Mesenchymal stem cell (in vitro differentiated cells and primary cell): Measurements from ENCODE around the gene MKLN1.

Source experiments
- DNase-seq: peaks from one replicate; pipeline ENCODE4 v3.0.0-alpha.2; 2013
- H2AFZ ChIP-seq: one replicate; pipeline ENCODE4 v1.6.1; 2013; ENCODE audit warnings: low read depth, mild to moderate bottlenecking, control low read depth, inconsistent platforms, low read length, moderate library complexity
- H2AK5ac ChIP-seq: 2 replicates; pipeline ENCODE4 v1.6.1; 2013; ENCODE audit warnings: low read length, moderate library complexity, mild to moderate bottlenecking, inconsistent platforms; ENCODE audit not compliant: severe bottlenecking
- H2BK120ac ChIP-seq: one replicate; pipeline ENCODE4 v1.6.1; 2013; ENCODE audit warnings: low read depth, mild to moderate bottlenecking, inconsistent platforms, low read length, moderate library complexity
- H2BK12ac ChIP-seq, 2 experiments: one replicate each; pipeline ENCODE4 v1.6.1; 2013; ENCODE audit warnings: inconsistent platforms in 2 of 2, low read length in 2 of 2, mild to moderate bottlenecking in 2 of 2, moderate library complexity in 2 of 2, control low read depth in 1 of 2
- H2BK15ac ChIP-seq: one replicate; pipeline ENCODE4 v1.6.1; 2013; ENCODE audit warnings: mild to moderate bottlenecking, low read depth, inconsistent platforms; ENCODE audit not compliant: poor library complexity, severe bottlenecking
- H2BK5ac ChIP-seq: 2 replicates; pipeline ENCODE4 v1.6.1; 2013; ENCODE audit warnings: low read depth, mild to moderate bottlenecking, low read length, control low read depth, inconsistent platforms; ENCODE audit not compliant: poor library complexity, severe bottlenecking
- H3K14ac ChIP-seq, 2 experiments: one replicate each; pipeline ENCODE4 v1.6.1; 2013; ENCODE audit warnings: inconsistent platforms in 2 of 2, low read length in 2 of 2, control low read depth in 1 of 2, mild to moderate bottlenecking in 1 of 2, moderate library complexity in 1 of 2
- H3K18ac ChIP-seq, 2 experiments: one replicate each; pipeline ENCODE4 v1.6.1; 2013; ENCODE audit warnings: inconsistent platforms in 2 of 2, low read length in 2 of 2, control low read depth in 1 of 2, low read depth in 1 of 2, mild to moderate bottlenecking in 1 of 2
- H3K23ac ChIP-seq, 2 experiments: one replicate each; pipeline ENCODE4 v1.6.1; 2013; ENCODE audit warnings: inconsistent platforms in 2 of 2, low read length in 2 of 2, mild to moderate bottlenecking in 2 of 2, moderate library complexity in 2 of 2, control low read depth in 1 of 2
- H3K27ac ChIP-seq: 2 replicates; pipeline ENCODE4 v1.5.1; 2013; ENCODE audit warnings: mild to moderate bottlenecking, moderate library complexity, low read length, control low read depth, inconsistent platforms; ENCODE audit not compliant: poor library complexity, severe bottlenecking
- H3K27me3 ChIP-seq, 2 experiments: 2 replicates each; pipeline versions ENCODE4 v1.6.1 to v1.7.0; 2013; ENCODE audit warnings: low read length in 2 of 2, mild to moderate bottlenecking in 2 of 2, moderate library complexity in 2 of 2, control low read depth in 1 of 2, inconsistent platforms in 1 of 2; ENCODE audit not compliant: control insufficient read depth in 1 of 2, insufficient read depth in 1 of 2
- H3K36me3 ChIP-seq, 2 experiments: 2 replicates each; pipeline versions ENCODE4 v1.6.1 to v1.7.0; 2013; ENCODE audit warnings: low read length in 2 of 2, control low read depth in 1 of 2, inconsistent platforms in 1 of 2, low read depth in 1 of 2, mild to moderate bottlenecking in 1 of 2; ENCODE audit not compliant: insufficient read depth in 2 of 2, control insufficient read depth in 1 of 2
- H3K4ac ChIP-seq, 2 experiments: one replicate each; pipeline ENCODE4 v1.6.1; 2013; ENCODE audit warnings: inconsistent platforms in 2 of 2, low read length in 2 of 2, mild to moderate bottlenecking in 2 of 2, moderate library complexity in 2 of 2, control low read depth in 1 of 2, low read depth in 1 of 2
- H3K4me1 ChIP-seq: 2 replicates; pipeline ENCODE4 v1.6.1; 2013; ENCODE audit warnings: low read depth, low read length, control low read depth; ENCODE audit not compliant: control insufficient read depth, insufficient read depth
- H3K4me2 ChIP-seq: 2 replicates; pipeline ENCODE4 v1.6.1; 2013; ENCODE audit warnings: low read length, mild to moderate bottlenecking, inconsistent platforms; ENCODE audit not compliant: poor library complexity, severe bottlenecking
- H3K4me3 ChIP-seq, 2 experiments: 2 replicates each; pipeline versions ENCODE4 v1.5.1 to v1.7.0; 2013; ENCODE audit warnings: low read length in 2 of 2, mild to moderate bottlenecking in 2 of 2, control low read depth in 1 of 2, low read depth in 1 of 2; ENCODE audit not compliant: insufficient read depth in 1 of 2
- H3K79me1 ChIP-seq: replicated peaks from 2 replicates; pipeline ENCODE4 v1.6.1; 2013; ENCODE audit warnings: mild to moderate bottlenecking, control low read depth, low read length, inconsistent platforms; ENCODE audit not compliant: poor library complexity, severe bottlenecking
- H3K9ac ChIP-seq: 2 replicates; pipeline ENCODE4 v1.7.0; 2013; ENCODE audit warnings: mild to moderate bottlenecking, low read length, moderate library complexity
- H3K9me3 ChIP-seq: 2 replicates; pipeline ENCODE4 v1.7.0; 2013; ENCODE audit warnings: mild to moderate bottlenecking, low read length; ENCODE audit not compliant: control insufficient read depth
- H4K8ac ChIP-seq: one replicate; pipeline ENCODE4 v1.6.1; 2013; ENCODE audit warnings: inconsistent platforms, mild to moderate bottlenecking, low read length, moderate library complexity
- H4K91ac ChIP-seq: one replicate; pipeline ENCODE4 v1.6.1; 2013; ENCODE audit warnings: mild to moderate bottlenecking, low read length, inconsistent platforms
- WGBS: methylation state at CpG from one replicate; pipeline ENCODE4 v1.1.7; 2013; ENCODE audit warnings: mixed read lengths; 5-methylcytosine and 5-hydroxymethylcytosine counted together

The MKLN1 gene

DNA sequence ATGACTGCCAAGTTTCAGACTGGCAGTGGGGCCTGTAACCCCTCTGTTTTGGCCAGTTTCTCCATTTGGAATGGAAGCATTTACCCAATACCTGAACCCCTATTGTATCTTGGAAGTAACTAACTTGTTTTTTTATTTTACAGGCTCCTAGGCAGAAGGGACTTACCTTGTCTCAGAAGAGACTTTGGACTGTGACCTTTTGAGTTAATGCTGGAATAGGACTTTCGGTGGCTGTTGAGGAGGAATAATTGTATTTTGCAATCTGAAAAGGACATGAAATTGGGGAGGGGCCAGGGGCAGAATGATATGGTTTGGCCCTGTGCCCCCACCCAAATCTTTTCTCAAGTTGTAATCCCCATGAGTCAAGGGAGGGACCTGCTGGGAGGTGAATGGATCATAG is 20.0 kb upstream of the MKLN1 start:
- H2AFZ ChIP-seq: no peak overlapping the region
- no peak overlapping the region for H3K27ac ChIP-seq
- H2BK12ac ChIP-seq: no peak overlapping the region
- H3K23ac ChIP-seq: no peak overlapping the region
- no peak overlapping the region for H3K18ac ChIP-seq
- no peak overlapping the region for H2AK5ac ChIP-seq
- DNase-seq: no peak
- WGBS: 94% methylated on average over 1 of the region's 1 CpG
- H3K36me3 ChIP-seq: peaks cover 0 to 3% of the 10 kb centered on the region in 2 experiments
- H3K27me3 ChIP-seq: no peaks in the 10 kb centered on the region
- H2BK120ac ChIP-seq: no peak overlapping the region
- no peak overlapping the region for H3K14ac ChIP-seq
- H3K4ac ChIP-seq: no peak overlapping the region
- no peak overlapping the region for H3K4me2 ChIP-seq
- H3K79me1 ChIP-seq: no peaks in the 10 kb centered on the region
- no peak overlapping the region for H4K91ac ChIP-seq
- H3K4me1 ChIP-seq: no peaks in the 10 kb centered on the region
- H3K9ac ChIP-seq: no peak overlapping the region
- no peak overlapping the region for H2BK15ac ChIP-seq
- H2BK5ac ChIP-seq: no peak overlapping the region
- H4K8ac ChIP-seq: no peak overlapping the region
- peaks cover 15% of the 10 kb centered on the region for H3K9me3 ChIP-seq
- H3K4me3 ChIP-seq: no peak overlapping the region

DNA sequence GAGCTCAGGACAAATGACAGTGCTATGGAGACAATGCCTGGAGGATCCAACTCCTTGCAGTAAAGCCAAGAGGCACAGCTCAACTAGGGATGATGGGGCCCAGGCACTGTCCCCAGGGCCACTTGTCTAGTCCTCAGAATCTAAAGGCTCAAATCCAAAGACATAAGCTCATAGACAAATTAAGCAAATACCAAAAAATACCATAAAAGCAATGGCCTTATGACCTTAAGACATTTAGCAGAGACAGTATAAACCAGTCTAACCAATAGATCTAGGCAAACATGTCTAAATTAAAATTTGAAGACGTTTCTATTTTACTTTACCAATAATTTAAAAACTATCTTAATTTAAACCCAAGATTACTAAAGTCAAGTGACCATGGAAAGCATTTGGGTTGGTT is 14.8 kb upstream of the MKLN1 start:
- Histone ChIP-seq H3K27ac (no peak overlapping the region), H3K4me3 (no peak overlapping the region), H2AK5ac (no peak overlapping the region), H4K91ac (no peak overlapping the region), H3K4me2 (no peak overlapping the region), H2BK5ac (no peak overlapping the region), H3K36me3 (peaks cover 9 to 12% of the 10 kb centered on the region in 2 experiments), H3K79me1 (no peaks in the 10 kb centered on the region), H3K4ac (no peak overlapping the region), H3K23ac (no peak overlapping the region), H3K14ac (no peak overlapping the region), H4K8ac (no peak overlapping the region), H3K18ac (no peak overlapping the region), H3K4me1 (no peaks in the 10 kb centered on the region), H2BK12ac (no peak overlapping the region), H2AFZ (no peak overlapping the region), H3K9me3 (peaks cover 4% of the 10 kb centered on the region), H2BK15ac (no peak overlapping the region), H3K9ac (no peak overlapping the region), H2BK120ac (no peak overlapping the region), H3K27me3 (no peaks in the 10 kb centered on the region)
- no CpG with 5 or more reads among the region's 1 CpG for WGBS
- no peak for DNase-seq

DNA sequence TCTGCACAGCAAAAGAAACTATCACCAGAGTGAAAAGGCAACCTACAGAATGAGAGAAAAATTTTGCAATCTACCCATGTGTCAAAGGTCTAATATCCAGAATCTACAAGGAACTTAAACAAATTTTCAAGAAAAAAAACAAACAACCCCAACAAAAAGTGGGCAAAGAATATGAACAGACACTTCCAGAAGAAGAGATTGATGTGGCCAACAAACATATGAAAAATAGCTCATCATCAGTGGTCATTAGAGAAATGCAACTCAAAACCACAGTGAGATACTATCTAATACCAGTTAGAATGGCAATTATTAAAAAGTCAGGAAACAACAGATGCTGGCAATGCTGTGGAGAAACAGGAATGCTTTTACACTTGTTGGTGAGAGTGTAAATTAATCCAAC is 7.1 kb upstream of the MKLN1 start:
- H3K9me3 ChIP-seq: no peaks in the 10 kb centered on the region
- no peak overlapping the region for H3K27ac ChIP-seq
- H2BK5ac ChIP-seq: no peak overlapping the region

DNA sequence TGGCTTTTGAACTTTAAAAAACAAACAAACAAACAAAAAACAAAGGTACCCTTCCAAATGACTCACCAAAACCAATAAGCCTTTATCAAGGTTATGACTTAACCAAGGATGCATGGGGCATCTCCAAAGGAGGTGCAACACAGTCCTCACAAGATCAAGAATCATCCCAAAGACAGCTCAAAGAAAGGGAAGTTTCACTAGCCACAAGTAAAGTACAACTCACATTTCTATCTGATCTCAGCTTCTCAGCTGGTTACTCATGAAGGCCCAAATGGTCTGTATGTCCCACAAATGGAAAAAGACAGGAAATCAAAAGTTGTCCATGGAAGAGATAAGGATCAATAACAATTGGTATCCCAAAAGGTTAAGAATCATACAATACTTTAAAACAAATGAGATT is 6.0 kb upstream of the MKLN1 start:
- Histone ChIP-seq H3K4me3 (no peak overlapping the region), H3K4ac (no peak overlapping the region), H2BK120ac (no peak overlapping the region), H2AK5ac (no peak overlapping the region), H3K23ac (peak overlapping the region in 1 of 2 experiments; percentile 83), H3K27ac (no peak overlapping the region), H3K79me1 (no peaks in the 10 kb centered on the region), H3K36me3 (peaks cover 0 to 16% of the 10 kb centered on the region in 2 experiments), H3K9ac (no peak overlapping the region), H3K27me3 (no peaks in the 10 kb centered on the region), H4K91ac (no peak overlapping the region), H4K8ac (no peak overlapping the region), H2BK5ac (no peak overlapping the region), H2BK15ac (no peak overlapping the region), H3K4me1 (peaks cover 3% of the 10 kb centered on the region), H2BK12ac (no peak overlapping the region), H3K4me2 (no peak overlapping the region), H3K18ac (no peak overlapping the region), H3K9me3 (no peaks in the 10 kb centered on the region), H2AFZ (no peak overlapping the region), H3K14ac (no peak overlapping the region)
- DNase-seq: no peak

More for the DNA sequence above, 7.1 kb upstream of the MKLN1 start:
- no peak for DNase-seq
- Histone ChIP-seq H2BK12ac (no peak overlapping the region), H2BK15ac (no peak overlapping the region), H3K4ac (no peak overlapping the region), H3K9ac (no peak overlapping the region), H3K14ac (no peak overlapping the region), H3K27me3 (no peaks in the 10 kb centered on the region), H4K8ac (no peak overlapping the region), H2BK120ac (no peak overlapping the region), H3K4me1 (no peaks in the 10 kb centered on the region), H3K4me3 (no peak overlapping the region), H3K79me1 (no peaks in the 10 kb centered on the region), H3K23ac (no peak overlapping the region), H3K4me2 (no peak overlapping the region), H2AFZ (no peak overlapping the region), H3K18ac (no peak overlapping the region), H3K36me3 (peaks cover 3 to 23% of the 10 kb centered on the region in 2 experiments), H2AK5ac (no peak overlapping the region), H4K91ac (no peak overlapping the region)
